DOHH2 (cell line): ENCODE data around the gene VAV2.

Experiments used
- CTCF ChIP-seq: fragments of 200-600 bp; sonication (generic); IDR thresholded peaks from one replicate; pipeline ENCODE4 v1.5.1; 2014; ENCODE audit warnings: antibody characterized with exemption, mild to moderate bottlenecking, low read depth, low read length; ENCODE audit not compliant: poor library complexity, severe bottlenecking
- EZH2phosphoT487 ChIP-seq: fragments of 200-600 bp; sonication (generic); IDR thresholded peaks from 2 replicates; pipeline ENCODE4 v1.6.1; 2017; ENCODE audit warnings: borderline replicate concordance, mild to moderate bottlenecking, antibody characterized with exemption, low read length, moderate library complexity, mixed read lengths

- no peak for TF ChIP-seq CTCF
- TF ChIP-seq EZH2phosphoT487: no peak
These were observed 262.4 kb downstream of the VAV2 start for GRCh38 chr9:133729617-133730281.
